SW 1271 (cell line): ENCODE data around the gene NME3.

Experiments
- DNase-seq, 2 experiments: peaks; one replicate each; lab custom pipeline; 2025; lab: John Stamatoyannopoulos, UW

The NME3 gene

GRCh38 chr16:1793578-1794220 lies 22.4 kb upstream of the NME3 start, which contains the start of gene IGFALS:
IGFALS (minus strand) TSS chr16:1793705; CDS start chr16:1793652, 53 bp downstream.
- DNase-seq = no peak

- no peak for DNase-seq
Measured at GRCh38 chr16:1792836-1793577, 21.7 kb upstream of the NME3 start.

GRCh38 chr16:1791943-1792812 lies 20.8 kb upstream of the NME3 start:
- DNase-seq = no peak

- no peak for DNase-seq
Measured at GRCh38 chr16:1791256-1791942, 20.1 kb upstream of the NME3 start.

- DNase-seq = no peak
Measured at GRCh38 chr16:1790611-1791255, 19.4 kb upstream of the NME3 start.

- no peak for DNase-seq
Measured at GRCh38 chr16:1790261-1790610, 18.9 kb upstream of the NME3 start.

- DNase-seq = no peak
Measured at GRCh38 chr16:1789643-1790045, 18.3 kb upstream of the NME3 start.

GRCh38 chr16:1788708-1789100 lies 17.4 kb upstream of the NME3 start:
- no peak for DNase-seq

GRCh38 chr16:1788095-1788707 lies 16.9 kb upstream of the NME3 start:
- no peak for DNase-seq

GRCh38 chr16:1787322-1788094 lies 16.2 kb upstream of the NME3 start:
- DNase-seq = no peak

GRCh38 chr16:1787056-1787321 lies 15.6 kb upstream of the NME3 start:
- DNase-seq = no peak

GRCh38 chr16:1786242-1787055 lies 15.1 kb upstream of the NME3 start:
- DNase-seq = no peak

GRCh38 chr16:1785846-1786170 lies 14.5 kb upstream of the NME3 start:
- no peak for DNase-seq

- no peak for DNase-seq
Measured at GRCh38 chr16:1784977-1785845, 13.9 kb upstream of the NME3 start.

GRCh38 chr16:1782408-1783264 lies 11.3 kb upstream of the NME3 start, which contains the start of the genes NUBP2 and SPSB3:
NUBP2 (plus strand) TSS chr16:1782960; CDS start chr16:1783021, 61 bp downstream.
SPSB3 (minus strand) TSS chr16:1782571; CDS start chr16:1781483, 1,088 bp downstream.
- DNase-seq = peak; percentile 87 to 97

GRCh38 chr16:1781758-1782407 lies 10.5 kb upstream of the NME3 start:
- DNase-seq = no peak

- DNase-seq = no peak
Measured at GRCh38 chr16:1781254-1781653, 9.9 kb upstream of the NME3 start.
